Dedifferentiated amniotic fluid mesenchymal stem cell (primary cell): Measurements from ENCODE around the gene PDZRN3.

Source experiments
- DNase-seq: peaks from one replicate; pipeline ENCODE4 v3.0.0-alpha.2; 2016; ENCODE audit errors: extremely low spot score

The PDZRN3 gene

GRCh38 chr3:73419179-73419803 is 205.4 kb downstream of the PDZRN3 start:
- peak; percentile 70 for DNase-seq

GRCh38 chr3:73418681-73419080 is 206.1 kb downstream of the PDZRN3 start:
- DNase-seq: no peak

GRCh38 chr3:73415118-73415517 is 209.6 kb downstream of the PDZRN3 start:
- no peak for DNase-seq

GRCh38 chr3:73413619-73414018 is 211.1 kb downstream of the PDZRN3 start:
- no peak for DNase-seq

GRCh38 chr3:73411993-73412392 is 212.7 kb downstream of the PDZRN3 start:
- DNase-seq: no peak

GRCh38 chr3:73411545-73411944 is 213.2 kb downstream of the PDZRN3 start:
- DNase-seq: no peak

GRCh38 chr3:73409138-73409763 is 215.5 kb downstream of the PDZRN3 start:
- DNase-seq: no peak

- DNase-seq: no peak
Measured at GRCh38 chr3:73408634-73409033, 216.1 kb downstream of the PDZRN3 start.

GRCh38 chr3:73407577-73407976 is 217.2 kb downstream of the PDZRN3 start:
- no peak for DNase-seq

GRCh38 chr3:73405853-73406252 is 218.9 kb downstream of the PDZRN3 start:
- DNase-seq: no peak

GRCh38 chr3:73405000-73405399 is 219.7 kb downstream of the PDZRN3 start:
- no peak for DNase-seq

- DNase-seq: no peak
Measured at GRCh38 chr3:73404435-73404834, 220.3 kb downstream of the PDZRN3 start.

GRCh38 chr3:73403444-73403843 is 221.3 kb downstream of the PDZRN3 start:
- no peak for DNase-seq

- DNase-seq: no peak
Measured at GRCh38 chr3:73401616-73402279, 223.0 kb downstream of the PDZRN3 start.

GRCh38 chr3:73401059-73401458 is 223.7 kb downstream of the PDZRN3 start:
- DNase-seq: no peak

- DNase-seq: no peak
Measured at GRCh38 chr3:73399666-73400253, 225.0 kb downstream of the PDZRN3 start.

- DNase-seq: peak; percentile 27
Measured at GRCh38 chr3:73399106-73399505, 225.6 kb downstream of the PDZRN3 start.

- DNase-seq: no peak
Measured at GRCh38 chr3:73398084-73398483, 226.7 kb downstream of the PDZRN3 start.

GRCh38 chr3:73394240-73394639 is 230.5 kb downstream of the PDZRN3 start:
- DNase-seq: no peak

GRCh38 chr3:73393005-73393404 is 231.7 kb downstream of the PDZRN3 start:
- no peak for DNase-seq

GRCh38 chr3:73391984-73392383 is 232.8 kb downstream of the PDZRN3 start:
- DNase-seq: no peak

- no peak for DNase-seq
Measured at GRCh38 chr3:73389928-73390327, 234.8 kb downstream of the PDZRN3 start.
